Activated naive CD4-positive, alpha-beta T cell treated with Interleukin-2 at 50 U/mL for 16 hours (primary cell): ENCODE measurements around the gene HFE.
"Not testable (repeated sequence)": the region's sequence is repeated elsewhere in the genome, so short reads cannot be mapped to it uniquely, and the experiment has no call there.

Source experiments
- DNase-seq: peaks from one replicate; pipeline ENCODE4 v3.0.0-alpha.2; 2020

HFE gene

DNA sequence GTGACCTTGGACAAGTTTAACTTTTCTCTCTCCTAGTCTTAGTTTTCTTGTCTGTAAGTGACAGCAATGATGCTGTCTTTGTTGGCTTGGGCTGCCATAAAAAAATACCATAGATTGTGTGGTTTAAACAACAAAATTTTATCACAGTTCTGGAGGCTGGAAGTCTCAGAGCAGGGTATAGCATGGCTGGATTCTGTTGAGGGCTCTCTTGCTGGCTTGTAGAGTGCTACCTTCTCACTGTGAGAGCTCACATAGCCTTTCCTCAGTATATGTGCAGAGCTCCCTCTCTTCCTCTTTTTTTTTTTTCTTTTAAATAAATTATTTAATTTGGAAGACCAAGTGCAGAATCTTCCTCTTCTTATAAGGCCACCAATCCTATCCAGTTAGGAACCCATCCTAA, 26.3 kb downstream of the HFE start:
- no peak for DNase-seq

- no peak for DNase-seq
These were observed 28.0 kb downstream of the HFE start for GRCh38 chr6:26115226-26115625.

- DNase-seq, result no peak
These were observed 29.0 kb downstream of the HFE start for GRCh38 chr6:26116267-26116666.

GRCh38 chr6:26118999-26119398, 31.8 kb downstream of the HFE start:
- no peak for DNase-seq

DNA sequence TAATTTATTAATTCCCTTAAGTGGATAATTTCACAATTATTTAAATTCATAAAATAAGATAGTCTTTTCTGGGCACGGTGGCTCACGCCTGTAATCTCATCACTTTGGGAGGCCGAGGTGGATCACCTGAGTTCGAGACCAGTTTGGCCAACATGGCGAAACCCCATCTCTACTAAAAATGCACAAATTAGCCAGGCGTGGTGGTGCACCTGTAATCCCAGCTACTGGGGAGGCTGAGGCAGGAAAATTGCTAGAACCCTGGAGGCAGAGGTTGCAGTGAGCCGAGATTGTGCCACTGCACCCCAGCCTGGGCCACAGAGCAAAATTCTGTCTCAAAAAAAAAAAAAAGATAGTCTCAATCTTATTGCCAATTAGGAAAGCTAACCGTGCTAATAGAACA, 32.9 kb downstream of the HFE start:
- not testable (repeated sequence) for DNase-seq

DNA sequence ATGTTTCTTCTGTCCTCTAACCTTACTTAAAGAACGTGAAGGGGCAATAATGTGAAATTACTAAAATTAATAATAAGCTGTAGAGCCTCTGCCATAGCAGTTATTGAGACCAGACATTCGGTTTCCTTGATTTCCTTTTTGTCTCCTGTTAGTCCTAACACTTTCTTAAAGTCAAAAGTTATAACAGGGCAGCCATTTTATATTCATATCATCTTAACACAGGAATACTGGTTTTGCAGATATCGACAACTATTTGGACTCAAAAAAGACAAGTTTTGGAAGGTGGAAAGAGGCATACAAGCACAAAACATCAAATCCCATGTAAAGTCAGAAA, 33.5 kb downstream of the HFE start:
- DNase-seq, result no peak

DNA sequence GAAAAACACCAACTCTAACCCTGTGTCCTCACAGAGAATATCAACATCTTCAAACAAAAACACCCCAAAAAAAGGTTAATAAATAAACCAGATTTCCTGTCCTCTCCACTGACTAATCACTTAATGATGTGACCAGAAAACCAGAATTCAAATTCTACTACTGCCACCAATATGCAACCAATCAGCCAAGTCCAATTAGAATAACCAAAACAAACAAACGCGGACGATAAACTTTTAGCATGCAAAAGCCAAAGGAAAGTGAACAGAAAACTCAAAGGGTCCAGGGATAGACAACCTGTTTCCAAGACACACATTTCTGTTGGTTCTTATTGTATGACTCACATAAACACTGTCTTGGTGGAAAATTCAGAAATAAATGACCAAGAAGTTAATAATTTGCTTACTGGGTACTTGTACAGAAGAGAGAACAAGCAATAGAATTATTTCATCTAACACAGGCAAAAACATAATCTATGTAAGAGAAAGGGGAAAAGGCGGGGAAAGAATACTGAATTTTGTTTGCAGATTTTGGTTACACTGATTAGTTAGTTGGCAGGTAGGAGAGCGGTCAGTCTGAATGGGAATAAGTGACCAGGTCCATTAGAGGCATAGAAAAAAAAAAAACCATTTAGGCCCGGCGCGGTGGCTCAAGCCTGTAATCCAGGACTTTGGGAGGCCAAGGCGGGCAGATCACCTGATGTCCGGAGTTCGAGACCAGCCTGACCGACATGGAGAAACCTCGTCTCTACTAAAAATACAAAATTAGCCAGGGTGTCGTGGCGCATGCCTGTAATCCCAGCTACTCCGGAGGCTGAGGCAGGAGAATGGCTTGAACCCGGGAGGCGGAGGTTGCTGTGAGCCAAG, 34.1 kb downstream of the HFE start:
- DNase-seq, result no peak

DNA sequence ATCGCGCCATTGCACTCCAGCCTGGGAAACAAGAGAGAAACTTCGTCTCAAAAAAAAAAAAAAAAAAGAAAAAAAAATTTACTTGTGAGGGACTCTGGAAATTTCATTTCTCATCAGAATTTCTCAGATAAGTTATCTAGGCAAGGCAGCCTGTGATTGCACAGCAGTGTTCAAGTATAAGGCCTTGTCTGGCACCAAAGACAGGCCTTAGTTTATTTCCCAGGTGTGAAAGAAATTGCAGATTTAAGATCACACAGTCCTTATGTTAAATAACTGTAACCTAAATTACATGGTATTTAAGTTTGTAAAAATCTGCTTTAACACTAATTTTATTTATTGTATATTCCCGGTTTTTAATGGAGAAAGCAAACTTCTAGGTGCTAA, 34.8 kb downstream of the HFE start:
- no peak for DNase-seq

GRCh38 chr6:26122402-26122792, 35.2 kb downstream of the HFE start:
- DNase-seq, result no peak

GRCh38 chr6:26122793-26123674, 35.8 kb downstream of the HFE start:
- DNase-seq, result peak; percentile 90

- DNase-seq, result peak; percentile 66
These were observed 36.4 kb downstream of the HFE start for GRCh38 chr6:26123675-26123946.

- DNase-seq, result peak; percentile 64
These were observed 36.9 kb downstream of the HFE start for GRCh38 chr6:26123947-26124780.

GRCh38 chr6:26124781-26125685, 37.8 kb downstream of the HFE start:
- DNase-seq, result peak; percentile 10

DNA sequence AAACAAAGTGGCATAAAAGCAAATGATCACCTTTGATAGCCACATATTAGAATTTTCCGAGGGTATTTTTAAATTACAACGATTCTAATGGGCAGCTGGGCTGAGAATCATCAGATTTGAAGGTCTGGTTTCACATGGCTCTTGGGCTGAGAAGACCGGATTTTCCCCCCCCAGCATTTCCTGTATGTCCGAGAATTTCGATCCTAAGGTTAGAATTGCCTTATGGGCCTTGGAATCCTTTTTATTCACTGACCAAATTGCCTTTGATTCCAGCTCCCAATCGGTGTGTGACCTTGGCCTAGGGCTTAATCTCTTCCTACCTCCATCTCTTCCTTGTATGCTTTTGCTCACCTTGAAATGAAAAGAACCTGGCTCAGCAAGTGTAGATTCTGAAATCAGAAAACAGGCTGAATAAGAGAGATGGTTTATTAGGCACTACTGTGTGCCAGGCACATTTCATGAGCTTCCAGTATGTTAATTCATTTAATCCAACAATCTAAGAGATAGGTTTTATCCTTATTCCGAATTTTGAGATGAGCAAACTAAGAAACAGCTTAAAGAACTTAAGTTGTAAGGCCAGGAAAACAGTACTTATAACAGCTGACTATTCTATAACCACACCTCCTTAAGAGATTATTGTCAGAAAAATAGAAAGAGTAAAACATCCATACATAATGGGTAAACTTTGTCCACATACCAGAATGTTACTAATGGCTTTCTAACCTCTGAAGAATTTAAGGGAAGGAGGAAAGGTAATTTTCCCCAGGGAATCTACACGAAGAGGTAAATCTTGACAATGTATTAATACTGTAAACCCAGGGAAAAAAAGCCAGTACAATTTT, 39.4 kb downstream of the HFE start:
- DNase-seq, result no peak

- no peak for DNase-seq
These were observed 41.0 kb downstream of the HFE start for GRCh38 chr6:26128013-26128771.

- no peak for DNase-seq
These were observed 42.4 kb downstream of the HFE start for GRCh38 chr6:26129656-26130055.

DNA sequence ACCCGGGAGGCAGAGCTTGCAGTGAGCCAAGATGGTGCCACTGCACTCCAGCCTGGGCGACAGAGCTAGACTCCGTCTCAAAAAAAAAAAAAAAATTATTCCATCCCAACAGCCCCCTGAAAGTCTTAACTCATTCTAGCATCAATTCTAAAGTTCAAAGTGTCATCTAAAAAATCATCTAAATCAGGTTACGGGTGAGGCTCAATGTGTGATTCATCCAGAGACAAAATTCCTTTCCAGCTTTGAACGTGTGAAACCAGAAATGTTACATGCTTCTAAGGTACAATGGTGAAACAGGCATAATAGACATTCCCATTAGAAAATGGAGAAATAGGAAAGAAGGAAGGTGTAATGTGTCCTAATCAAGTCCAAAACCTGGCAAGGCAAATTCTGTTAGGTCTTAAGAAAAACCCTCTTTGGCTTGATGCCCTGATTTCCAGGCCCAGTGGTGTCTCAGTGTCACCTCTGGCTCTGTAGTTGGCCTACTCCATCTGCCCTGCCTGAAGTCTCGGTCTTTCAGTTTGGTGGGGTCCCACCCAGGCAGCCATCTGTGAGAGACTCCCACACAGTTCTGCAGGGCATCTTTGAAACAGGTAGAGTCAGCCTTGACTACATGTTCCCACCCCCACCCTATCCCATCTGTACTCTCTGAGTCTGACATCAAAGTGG, 43.5 kb downstream of the HFE start:
- DNase-seq, result no peak

DNA sequence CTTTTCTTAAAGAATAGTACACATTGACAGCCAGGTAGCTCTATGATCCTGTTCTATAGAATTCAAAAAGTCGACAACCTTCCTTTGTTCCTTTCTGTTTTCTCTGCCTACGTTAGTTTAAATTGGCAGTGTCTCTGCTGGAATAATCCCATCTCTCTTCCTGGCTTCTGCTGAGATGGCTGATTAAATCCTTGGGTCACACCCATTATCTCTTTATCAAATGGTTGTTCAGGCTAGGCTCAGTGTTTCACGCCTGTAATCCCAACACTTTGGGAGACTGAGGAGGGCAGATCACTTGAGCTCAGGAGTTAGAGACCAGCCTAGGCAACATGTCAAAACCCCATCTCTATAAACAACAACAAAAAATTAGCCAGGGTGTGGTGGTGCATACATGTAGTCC, 44.4 kb downstream of the HFE start:
- DNase-seq, result no peak

DNA sequence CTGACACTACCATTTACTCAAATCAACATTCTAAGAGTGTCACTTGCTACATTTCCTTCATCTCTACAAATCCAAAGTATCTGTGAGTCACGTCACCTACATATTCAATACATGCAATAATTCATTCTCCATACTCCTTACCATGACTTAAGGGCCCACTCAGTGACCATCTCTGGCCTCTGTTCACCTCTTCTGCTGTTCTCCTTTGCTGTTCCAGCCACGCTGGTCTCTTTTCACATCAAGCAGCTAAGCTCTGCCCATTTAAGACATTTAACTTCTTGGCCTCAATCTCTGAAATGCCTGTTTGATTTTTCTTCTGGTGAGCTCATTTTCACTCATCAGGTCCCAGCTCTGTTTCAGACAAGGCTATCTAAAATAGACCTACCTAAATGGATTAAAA, 46.5 kb downstream of the HFE start:
- no peak for DNase-seq

- DNase-seq, result no peak
These were observed 49.1 kb downstream of the HFE start for GRCh38 chr6:26136321-26136720.
